Gastrocnemius medialis (tissue), 4 donors: ENCODE data around the gene CLK1.

Experiments used
- CTCF ChIP-seq, 5 experiments: fragments of 450-650 bp in 3 of 5; fragments of 200-600 bp in 2 of 5; sonication (generic) in 2 of 5; IDR thresholded peaks in 4 of 5; conservative IDR thresholded peaks in 1 of 5; 1 replicate in 4 of 5; 2 replicates in 1 of 5; pipeline ENCODE4 v1.5.1; 2016 to 2019; ENCODE audit warnings: antibody characterized with exemption in 5 of 5, mild to moderate bottlenecking in 3 of 5, moderate library complexity in 3 of 5
- POLR2A ChIP-seq, 2 donors: fragments of 450-650 bp; IDR thresholded peaks; one replicate each; pipeline ENCODE4 v1.6.1; 2017; ENCODE audit warnings: antibody characterized with exemption in 2 of 2, mild to moderate bottlenecking in 2 of 2, moderate library complexity in 2 of 2

- TF ChIP-seq CTCF (IDR thresholded peaks at IDR 0.05 in 4 of 5, conservative IDR thresholded peaks at IDR 0.05 in 1 of 5), result no peak
- no peak for TF ChIP-seq POLR2A (IDR thresholded peaks at IDR 0.05)
Observed at GRCh38 chr2:200821686-200822245, 42.7 kb downstream of the CLK1 start.
